ES-I3 (cell line): Measurements from ENCODE around the gene DEFB126.
"Not testable (repeated sequence)": the region's sequence is repeated elsewhere in the genome, so short reads cannot be mapped to it uniquely, and the experiment has no call there.

Experiments
- H3K36me3 ChIP-seq: 2 replicates; pipeline ENCODE4 v1.6.1; 2013; ENCODE audit warnings: mild to moderate bottlenecking, low read length, control low read depth, moderate library complexity; ENCODE audit not compliant: insufficient read depth
- H3K4me1 ChIP-seq: 2 replicates; pipeline ENCODE4 v1.6.1; 2013; ENCODE audit warnings: mild to moderate bottlenecking, control low read depth, low read length; ENCODE audit not compliant: insufficient read depth
- H3K9ac ChIP-seq: 2 replicates; pipeline ENCODE4 v1.6.1; 2013; ENCODE audit warnings: low read depth, mild to moderate bottlenecking, low read length, moderate library complexity
- H3K9me3 ChIP-seq: 2 replicates; pipeline ENCODE4 v1.6.1; 2013; ENCODE audit warnings: mild to moderate bottlenecking, low read length, moderate library complexity; ENCODE audit not compliant: control insufficient read depth, insufficient read depth

Gene DEFB126, protein sequence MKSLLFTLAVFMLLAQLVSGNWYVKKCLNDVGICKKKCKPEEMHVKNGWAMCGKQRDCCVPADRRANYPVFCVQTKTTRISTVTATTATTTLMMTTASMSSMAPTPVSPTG

DNA sequence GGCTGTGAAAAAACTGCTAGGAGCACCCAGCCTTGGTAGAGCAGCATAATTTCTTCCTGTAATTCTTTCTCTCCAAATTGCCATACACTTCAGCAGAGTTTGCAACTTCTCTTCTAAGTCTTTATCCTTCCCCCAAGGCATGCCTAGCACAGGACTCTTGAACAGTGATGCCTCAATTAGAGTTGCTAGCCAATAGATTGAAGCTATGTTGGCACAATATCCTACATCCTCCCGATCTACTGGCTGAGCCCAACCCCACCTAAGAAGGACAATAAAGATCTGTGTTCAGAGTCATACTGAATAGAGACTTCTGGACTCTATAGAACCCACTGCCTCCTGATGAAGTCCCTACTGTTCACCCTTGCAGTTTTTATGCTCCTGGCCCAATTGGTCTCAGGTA, at the start of gene DEFB126:
Gene DEFB126 (plus strand): TSS at position 301 of the 400 bp plus-strand sequence. CDS start 39 bp downstream, at position 340.
- no peaks in the 10 kb centered on the region; the same call in 1 of the 2 replicates for H3K9me3 ChIP-seq
- no peaks in the 10 kb centered on the region for H3K36me3 ChIP-seq
- no peak within 1 kb of the TSS for H3K9ac ChIP-seq
- peaks cover 4% of the 10 kb centered on the region; the same call in 1 of the 2 replicates for H3K4me1 ChIP-seq

DNA sequence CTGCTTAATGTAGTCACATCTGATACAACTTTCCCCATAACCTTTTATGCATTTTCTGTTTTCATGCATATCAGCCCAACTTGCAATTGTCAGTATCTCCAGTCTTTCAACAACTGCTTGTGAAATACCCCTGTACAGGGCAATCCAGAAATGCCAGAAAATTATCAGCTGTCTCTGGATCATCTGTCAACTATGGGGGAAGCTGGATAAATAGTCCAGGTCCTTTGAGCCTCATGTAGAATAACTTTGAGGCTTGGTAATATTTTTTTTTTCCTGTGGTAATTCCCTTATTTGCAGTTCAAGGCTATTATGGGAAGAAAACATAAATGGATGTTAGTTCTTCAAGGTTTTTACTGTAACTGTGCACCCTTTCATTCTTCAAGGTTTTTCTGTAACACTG, 48.7 kb upstream of the DEFB126 start:
- no peaks in the 10 kb centered on the region for H3K9me3 ChIP-seq
- H3K9ac ChIP-seq = no peak overlapping the region
- no peaks in the 10 kb centered on the region for H3K36me3 ChIP-seq
- no peaks in the 10 kb centered on the region for H3K4me1 ChIP-seq

DNA sequence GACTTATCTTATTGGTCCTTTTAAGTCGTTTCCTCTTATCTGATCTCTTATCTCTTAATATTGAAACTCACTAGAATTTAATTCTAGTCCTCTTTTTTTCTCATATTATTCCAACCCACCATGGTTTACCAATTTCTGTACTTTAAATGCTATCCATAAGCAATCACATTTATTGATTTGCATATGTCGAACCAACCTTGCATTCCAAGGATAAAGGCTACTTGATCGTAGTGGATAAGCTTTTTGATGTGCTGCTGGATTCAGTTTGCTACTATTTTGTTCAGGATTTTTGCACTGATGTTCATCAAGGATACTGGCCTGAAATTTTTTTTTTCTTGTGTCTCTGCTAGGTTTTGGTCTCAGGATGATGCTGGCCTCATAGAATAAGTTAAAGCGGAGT, 47.2 kb upstream of the DEFB126 start:
- Histone ChIP-seq H3K4me1 (no peaks in the 10 kb centered on the region), H3K36me3 (no peaks in the 10 kb centered on the region), H3K9me3 (no peaks in the 10 kb centered on the region), H3K9ac (no peak overlapping the region)

DNA sequence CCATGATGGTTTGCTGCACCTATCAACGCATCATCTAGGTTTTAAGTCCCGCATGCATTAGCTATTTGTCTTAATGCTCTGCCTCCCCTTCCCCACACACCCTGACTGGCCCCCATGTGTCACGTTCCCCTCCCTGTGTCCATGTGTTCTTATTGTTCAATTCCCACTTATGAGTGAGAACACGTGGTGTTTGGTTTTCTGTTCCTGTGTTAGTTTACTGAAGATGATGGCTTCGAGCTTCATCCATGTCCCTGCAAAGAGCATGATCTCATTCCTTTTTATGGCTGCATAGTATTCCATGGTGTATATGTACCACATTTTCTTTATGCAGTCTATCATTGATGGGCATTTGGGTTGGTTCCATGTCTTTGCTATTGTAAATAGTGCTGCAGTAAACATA, 44.7 kb upstream of the DEFB126 start:
- H3K9ac ChIP-seq, H3K9me3 ChIP-seq, H3K36me3 ChIP-seq, H3K4me1 ChIP-seq: not testable (repeated sequence)

DNA sequence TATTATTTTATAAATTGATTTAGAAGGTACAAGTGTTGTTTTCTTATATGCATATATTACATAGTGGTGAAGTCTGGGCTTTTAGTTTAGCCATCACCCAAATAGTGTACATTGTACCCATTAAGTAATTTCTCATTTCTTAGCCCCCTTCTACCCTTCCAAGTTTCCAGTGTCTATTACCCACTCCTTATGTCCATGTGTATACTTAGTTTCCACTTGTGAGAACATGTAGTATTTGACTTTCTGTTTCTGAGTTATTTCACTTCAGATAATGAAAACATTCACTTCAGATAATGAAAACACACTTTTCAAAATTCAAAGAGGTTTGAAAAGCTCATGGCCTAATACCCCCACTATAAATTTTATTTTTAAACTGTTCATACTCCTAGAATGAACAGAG, 40.4 kb upstream of the DEFB126 start:
- no peaks in the 10 kb centered on the region for H3K4me1 ChIP-seq
- no peaks in the 10 kb centered on the region for H3K36me3 ChIP-seq
- H3K9me3 ChIP-seq = no peaks in the 10 kb centered on the region
- H3K9ac ChIP-seq = no peak overlapping the region

DNA sequence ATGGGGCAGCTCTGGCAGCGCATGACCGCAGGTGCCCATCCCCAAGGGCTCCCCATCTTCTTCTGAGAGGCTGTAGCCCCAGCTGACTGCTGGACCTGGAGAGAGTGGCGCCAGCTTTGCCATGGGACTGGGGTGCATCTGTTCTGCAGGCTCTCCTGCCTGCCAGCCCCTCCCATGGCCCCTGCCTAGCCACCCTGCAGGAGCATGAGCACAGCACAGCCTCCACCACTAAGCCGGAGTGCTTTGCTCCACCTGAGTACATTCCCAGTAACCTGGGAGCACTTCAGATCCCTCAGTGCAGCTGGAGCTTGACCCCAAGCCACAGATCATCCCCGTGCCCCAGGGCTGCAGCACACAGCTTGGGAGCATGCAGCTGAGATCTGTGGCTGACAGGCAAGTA, 38.9 kb upstream of the DEFB126 start:
- Histone ChIP-seq H3K4me1 (no peaks in the 10 kb centered on the region), H3K36me3 (no peaks in the 10 kb centered on the region)

DNA sequence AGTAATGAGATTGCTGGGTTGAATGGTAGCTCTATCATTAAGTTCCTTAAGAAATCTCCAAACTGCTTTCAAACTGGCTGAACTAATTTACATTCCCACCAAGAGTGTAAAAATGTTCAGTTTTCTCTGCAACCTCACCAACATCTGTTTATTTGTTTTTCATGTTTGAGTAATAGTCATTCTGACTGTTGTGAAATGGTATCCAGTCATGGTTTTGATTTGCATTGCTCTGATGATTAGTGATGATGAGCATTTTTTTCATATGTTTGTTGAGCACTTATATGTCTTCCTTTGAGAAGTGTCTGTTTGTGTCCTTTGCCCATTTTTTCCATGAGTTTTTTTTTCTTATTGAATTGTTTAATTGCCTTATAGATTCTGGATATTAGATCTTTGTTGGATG, 30.0 kb upstream of the DEFB126 start:
- Histone ChIP-seq H3K9me3 (0 out of 2 replicates have a peak, but pooled peaks cover 2% of the 10 kb centered on the region), H3K9ac (no peak overlapping the region), H3K36me3 (no peaks in the 10 kb centered on the region)

More for the DNA sequence above, 38.9 kb upstream of the DEFB126 start:
- Histone ChIP-seq H3K9ac (no peak overlapping the region), H3K9me3 (no peaks in the 10 kb centered on the region)

DNA sequence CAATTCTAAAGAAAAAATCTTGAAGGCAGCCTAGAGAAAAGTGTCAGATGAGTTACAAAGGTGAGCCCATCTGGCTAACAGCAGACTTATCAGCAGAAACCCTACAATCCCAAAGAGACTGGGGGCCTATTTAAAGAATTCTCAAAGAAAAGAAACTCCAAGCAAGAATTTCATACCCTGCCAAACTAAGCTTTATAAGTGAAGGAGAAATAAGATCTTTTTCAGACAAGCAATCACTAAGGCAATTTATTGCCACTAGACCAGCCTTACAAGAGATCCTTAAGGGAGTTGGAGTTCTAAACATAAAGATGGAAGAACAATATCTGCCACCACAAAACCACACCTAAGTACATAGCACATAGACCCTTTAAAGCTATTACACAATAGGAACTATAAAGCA, 24.9 kb upstream of the DEFB126 start:
- Histone ChIP-seq H3K9me3 (0 out of 2 replicates have a peak, but pooled peaks cover 2% of the 10 kb centered on the region), H3K36me3 (no peaks in the 10 kb centered on the region), H3K4me1 (no peaks in the 10 kb centered on the region), H3K9ac (no peak overlapping the region)

More for the DNA sequence above, 30.0 kb upstream of the DEFB126 start:
- H3K4me1 ChIP-seq = no peaks in the 10 kb centered on the region

DNA sequence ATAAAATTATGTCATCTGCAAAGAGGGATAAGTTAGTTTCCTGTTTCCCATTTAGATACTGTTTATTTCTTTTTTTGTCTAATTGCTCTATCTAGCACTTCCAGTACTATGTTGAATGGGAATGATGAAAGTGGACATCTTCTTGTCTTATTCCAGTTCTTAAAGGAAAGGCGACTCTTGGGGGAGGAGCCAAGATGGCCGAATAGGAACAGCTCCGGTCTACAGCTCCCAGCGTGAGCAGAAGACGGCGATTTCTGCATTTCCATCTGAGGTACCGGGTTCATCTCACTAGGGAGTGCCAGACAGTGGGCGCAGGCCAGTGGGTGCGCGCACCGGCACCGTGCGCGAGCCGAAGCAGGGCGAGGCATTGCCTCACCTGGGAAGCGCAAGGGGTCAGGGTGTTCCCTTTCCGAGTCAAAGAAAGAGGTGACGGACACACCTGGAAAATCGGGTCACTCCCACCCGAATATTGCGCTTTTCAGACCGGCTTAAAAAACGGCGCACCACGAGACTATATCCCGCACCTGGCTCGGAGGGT, 12.5 kb upstream of the DEFB126 start:
- H3K9me3 ChIP-seq, H3K36me3 ChIP-seq, H3K4me1 ChIP-seq: not testable (repeated sequence)
- peak overlapping the region; percentile 74 for H3K9ac ChIP-seq

DNA sequence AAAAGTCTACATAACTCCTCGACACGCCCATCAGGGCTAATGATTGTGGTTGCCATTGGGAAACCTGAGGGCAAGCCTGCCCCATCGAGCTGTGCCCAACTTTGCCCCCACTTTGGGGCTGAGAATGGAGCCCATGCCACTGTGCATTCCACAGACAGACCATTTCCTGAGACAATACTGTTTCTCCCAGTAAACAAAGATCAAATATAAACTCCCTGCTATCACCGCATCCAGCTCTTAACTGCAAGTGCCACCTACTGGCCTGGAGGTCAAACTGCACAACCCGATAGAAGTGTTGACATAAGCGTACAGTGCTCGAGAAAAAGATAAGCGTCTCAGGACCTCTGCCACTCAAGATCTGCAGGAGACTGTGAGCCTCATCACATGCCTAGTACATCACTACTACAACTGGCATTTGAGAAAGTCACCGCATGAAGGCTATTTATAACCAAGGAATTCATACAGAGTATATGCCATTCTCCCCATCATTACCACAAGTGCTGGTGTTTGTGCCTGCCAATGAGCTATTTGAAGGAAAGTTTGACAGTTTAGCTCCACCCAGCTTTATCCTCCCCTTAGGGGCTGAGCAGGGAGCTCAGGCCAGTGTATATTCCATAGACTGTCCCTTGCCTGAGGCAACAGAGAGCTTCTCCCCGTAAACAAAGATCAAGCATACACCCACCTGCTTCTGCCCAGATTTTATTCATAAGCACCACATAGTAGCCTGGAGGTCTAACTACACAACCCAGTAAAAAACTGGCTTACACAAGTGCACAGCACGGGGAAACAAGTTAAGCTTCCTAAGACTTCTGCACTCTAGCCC, 4.5 kb upstream of the DEFB126 start:
- no peak overlapping the region for H3K9ac ChIP-seq
- peaks cover 4% of the 10 kb centered on the region; the same call in 1 of the 2 replicates for H3K9me3 ChIP-seq
- no peaks in the 10 kb centered on the region for H3K4me1 ChIP-seq
- H3K36me3 ChIP-seq = no peaks in the 10 kb centered on the region

DNA sequence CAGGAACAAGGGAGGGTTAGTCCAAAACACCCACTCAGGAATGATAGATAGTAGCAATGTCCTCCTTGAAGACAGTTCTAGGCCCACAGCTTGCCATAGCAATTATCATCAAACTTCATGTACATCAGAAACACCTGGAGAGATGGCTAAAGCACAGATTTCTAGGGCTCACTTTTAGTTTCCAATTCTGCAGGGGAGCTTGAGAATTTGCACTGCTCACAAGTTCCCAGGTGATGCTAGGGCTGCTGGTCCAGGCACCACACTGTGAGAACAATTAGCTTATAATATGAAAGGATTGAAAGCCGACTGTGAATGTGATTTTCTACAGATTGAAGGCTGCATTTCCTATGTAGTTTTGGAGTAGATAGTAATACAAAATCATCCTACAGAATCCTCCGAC, 3.5 kb downstream of the DEFB126 start:
- no peaks in the 10 kb centered on the region for H3K9me3 ChIP-seq
- H3K4me1 ChIP-seq = peaks cover 4% of the 10 kb centered on the region; the same call in 1 of the 2 replicates
- H3K36me3 ChIP-seq = no peaks in the 10 kb centered on the region
- H3K9ac ChIP-seq = no peak overlapping the region

DNA sequence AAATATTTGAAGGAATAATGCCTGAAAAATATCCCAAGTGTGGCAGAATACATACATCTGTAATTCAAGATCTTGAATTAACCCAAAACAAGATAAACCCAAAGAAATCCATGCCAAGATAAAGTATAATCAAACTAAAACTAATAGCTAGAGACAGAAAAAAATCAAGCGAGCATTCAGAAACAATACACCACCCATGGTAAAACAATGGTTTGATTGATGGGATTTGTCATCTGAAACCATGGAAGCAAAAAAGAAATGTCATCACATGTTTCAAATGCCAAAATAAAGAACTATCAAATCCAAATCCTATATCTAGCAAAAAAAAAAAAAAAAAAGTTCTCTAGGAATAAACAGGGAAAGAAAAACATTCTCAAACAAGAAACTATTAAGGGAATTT, 9.7 kb downstream of the DEFB126 start:
- Histone ChIP-seq H3K9me3 (no peaks in the 10 kb centered on the region), H3K9ac (no peak overlapping the region), H3K4me1 (no peaks in the 10 kb centered on the region), H3K36me3 (no peaks in the 10 kb centered on the region)

DNA sequence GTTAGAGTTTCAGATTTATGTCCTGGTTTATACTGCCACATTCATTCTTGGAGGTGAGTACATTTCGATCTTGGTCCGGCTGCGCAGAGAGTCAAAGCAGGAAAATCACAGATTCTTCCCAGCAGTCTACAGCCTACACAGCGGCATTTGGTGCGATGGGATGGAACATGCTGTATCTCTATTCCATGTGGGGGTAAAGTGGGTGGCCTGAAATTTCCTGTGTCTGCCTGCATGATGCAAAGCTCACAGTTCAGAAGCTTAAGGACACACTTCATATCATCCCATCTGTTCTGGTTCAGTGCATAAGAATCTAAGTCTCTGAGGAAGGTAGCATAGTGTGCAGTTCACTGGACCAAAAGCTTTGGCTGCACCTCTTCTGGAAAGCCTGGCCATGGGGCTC, 14.8 kb downstream of the DEFB126 start, which contains the start of gene DEFB127:
Gene DEFB127 (plus strand): TSS at position 301 of the 400 bp plus-strand sequence. CDS start 91 bp downstream, at position 392.
- H3K9ac ChIP-seq = no peak within 1 kb of the TSS
- no peaks in the 10 kb centered on the region for H3K36me3 ChIP-seq
- H3K9me3 ChIP-seq = no peaks in the 10 kb centered on the region
- H3K4me1 ChIP-seq = no peaks in the 10 kb centered on the region

DNA sequence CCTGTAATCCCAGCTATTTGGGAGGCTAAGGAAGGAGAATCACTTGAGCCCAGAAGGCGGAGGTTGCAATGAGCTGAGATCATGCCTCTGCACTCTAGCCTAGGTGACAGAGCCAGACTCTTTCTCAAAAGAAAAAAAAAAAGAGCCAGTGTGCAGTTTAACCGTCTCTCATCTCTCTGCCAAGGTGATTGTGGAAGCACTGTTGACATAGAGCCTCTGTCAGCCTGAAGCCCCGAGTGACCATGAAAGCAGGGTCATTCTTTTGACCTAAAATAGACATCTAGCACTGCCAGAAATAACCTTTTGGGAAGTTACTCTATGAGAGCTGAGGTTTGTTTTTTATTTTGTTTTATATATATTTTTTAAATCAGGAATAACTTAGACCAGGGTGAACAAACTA, 22.2 kb downstream of the DEFB126 start:
- no peaks in the 10 kb centered on the region for H3K9me3 ChIP-seq
- H3K4me1 ChIP-seq = no peaks in the 10 kb centered on the region
- H3K36me3 ChIP-seq = no peaks in the 10 kb centered on the region
- no peak overlapping the region for H3K9ac ChIP-seq

DNA sequence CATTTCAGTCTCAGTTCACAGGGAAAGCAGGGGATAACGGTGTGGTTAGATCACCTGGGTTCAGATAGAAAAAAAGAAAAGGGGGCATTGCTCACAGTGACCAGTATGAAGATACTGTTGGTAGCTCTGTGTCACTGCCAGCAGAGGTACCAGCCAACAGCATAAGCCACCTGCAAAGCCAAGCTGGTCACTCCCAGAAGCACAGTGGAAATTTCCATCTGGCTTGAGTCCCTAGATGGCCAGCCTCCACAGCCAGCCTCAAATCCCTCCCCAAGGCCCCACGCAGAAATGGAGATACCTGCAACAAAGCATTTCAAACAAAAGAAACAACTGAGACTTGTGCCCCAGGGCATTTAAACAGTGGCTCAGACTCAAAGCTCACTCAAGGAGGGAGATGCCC, 26.5 kb downstream of the DEFB126 start:
- H3K4me1 ChIP-seq = no peaks in the 10 kb centered on the region
- no peaks in the 10 kb centered on the region for H3K9me3 ChIP-seq
- no peaks in the 10 kb centered on the region for H3K36me3 ChIP-seq
- H3K9ac ChIP-seq = no peak overlapping the region
